GM23338 (cell line): ENCODE data around the gene SLC4A2.

ENCODE experiments used
- EZH2 ChIP-seq: fragments of 200-600 bp; sonication (generic); IDR thresholded peaks from one replicate; pipeline ENCODE4 v1.8.0; 2017; ENCODE audit warnings: antibody characterized with exemption, mild to moderate bottlenecking, low read depth; ENCODE audit not compliant: unreplicated experiment
- EZH2phosphoT487 ChIP-seq: fragments of 200-600 bp; sonication (generic); IDR thresholded peaks from one replicate; pipeline ENCODE4 v1.8.1; 2018; ENCODE audit warnings: antibody characterized with exemption; ENCODE audit not compliant: unreplicated experiment
- JUNB ChIP-seq: IDR thresholded peaks from one replicate; pipeline ENCODE4 v1.6.1; 2016; ENCODE audit warnings: antibody characterized with exemption; ENCODE audit not compliant: unreplicated experiment
- POLR2AphosphoS5 ChIP-seq: IDR thresholded peaks from 2 replicates; pipeline ENCODE4 v1.6.1; 2016; ENCODE audit warnings: antibody characterized with exemption, low read depth
- ZNF114 ChIP-seq: fragments of 250-450 bp; sonication (Bioruptor Pico); IDR thresholded peaks from 2 replicates; pipeline ENCODE4 v1.5.0; 2020; ENCODE audit warnings: mild to moderate bottlenecking, moderate library complexity
- TF ChIP-seq, protein P1 (sequence below), 2 experiments: fragments of 200-600 bp in 1 of 2; sonication (generic) in 1 of 2; conservative IDR thresholded peaks; 2 replicates each; pipeline versions ENCODE4 v1.5.1 to v1.6.1; 2016 to 2017; ENCODE audit warnings: antibody characterized with exemption in 2 of 2, low read depth in 2 of 2, mild to moderate bottlenecking in 2 of 2, moderate library complexity in 1 of 2
- TF ChIP-seq, protein P2 (sequence below): IDR thresholded peaks from one replicate; pipeline ENCODE4 v1.6.1; 2018; ENCODE audit warnings: antibody characterized with exemption; ENCODE audit not compliant: unreplicated experiment
- TF ChIP-seq, protein P3 (sequence below): IDR thresholded peaks from 2 replicates; pipeline ENCODE4 v1.6.1; 2016; ENCODE audit warnings: antibody characterized with exemption

DNA sequence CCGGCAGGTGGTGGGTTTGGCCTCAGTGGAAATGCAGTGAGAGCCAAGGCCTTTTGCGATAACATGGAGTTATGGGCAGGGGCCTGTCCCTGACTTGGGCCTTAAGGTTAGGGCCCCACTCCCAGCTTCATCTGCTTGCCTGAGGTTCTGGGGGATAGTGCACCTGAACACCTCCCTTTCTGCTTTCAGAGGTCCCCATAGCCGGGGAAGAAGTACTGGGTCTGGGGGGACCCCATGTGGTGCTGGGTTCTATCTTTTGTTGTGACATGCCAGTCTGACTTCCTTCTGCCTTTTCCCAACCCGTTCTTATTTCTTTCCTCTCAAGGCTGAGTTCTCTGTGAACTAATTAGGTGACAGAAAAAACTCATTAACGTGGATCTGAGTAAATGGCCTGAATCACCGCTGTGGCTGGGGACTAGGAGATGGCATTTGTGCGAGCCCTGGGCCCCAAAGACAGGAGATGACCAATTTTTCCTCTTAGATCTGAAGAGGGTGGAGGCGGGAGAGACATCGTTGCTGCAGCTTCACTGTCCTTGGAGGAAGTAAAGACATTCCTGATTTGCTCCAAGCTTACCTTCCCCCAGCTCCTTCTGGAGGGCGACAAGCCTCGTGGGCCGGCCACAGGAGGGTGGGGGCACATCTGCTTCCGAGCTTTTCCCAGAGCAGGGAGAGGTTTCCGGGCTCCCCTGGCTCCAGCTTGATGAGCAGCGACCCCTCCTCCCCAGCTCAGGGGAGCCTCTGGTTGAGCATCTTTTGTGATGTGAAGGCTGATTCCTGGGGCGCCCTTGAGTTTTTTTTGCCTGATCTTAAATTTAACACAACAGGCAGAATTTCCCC is 28.8 kb downstream of the SLC4A2 start:
- TF ChIP-seq, protein P1, sequence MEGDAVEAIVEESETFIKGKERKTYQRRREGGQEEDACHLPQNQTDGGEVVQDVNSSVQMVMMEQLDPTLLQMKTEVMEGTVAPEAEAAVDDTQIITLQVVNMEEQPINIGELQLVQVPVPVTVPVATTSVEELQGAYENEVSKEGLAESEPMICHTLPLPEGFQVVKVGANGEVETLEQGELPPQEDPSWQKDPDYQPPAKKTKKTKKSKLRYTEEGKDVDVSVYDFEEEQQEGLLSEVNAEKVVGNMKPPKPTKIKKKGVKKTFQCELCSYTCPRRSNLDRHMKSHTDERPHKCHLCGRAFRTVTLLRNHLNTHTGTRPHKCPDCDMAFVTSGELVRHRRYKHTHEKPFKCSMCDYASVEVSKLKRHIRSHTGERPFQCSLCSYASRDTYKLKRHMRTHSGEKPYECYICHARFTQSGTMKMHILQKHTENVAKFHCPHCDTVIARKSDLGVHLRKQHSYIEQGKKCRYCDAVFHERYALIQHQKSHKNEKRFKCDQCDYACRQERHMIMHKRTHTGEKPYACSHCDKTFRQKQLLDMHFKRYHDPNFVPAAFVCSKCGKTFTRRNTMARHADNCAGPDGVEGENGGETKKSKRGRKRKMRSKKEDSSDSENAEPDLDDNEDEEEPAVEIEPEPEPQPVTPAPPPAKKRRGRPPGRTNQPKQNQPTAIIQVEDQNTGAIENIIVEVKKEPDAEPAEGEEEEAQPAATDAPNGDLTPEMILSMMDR (conservative IDR thresholded peaks at IDR 0.05; ENCODE audit: low read depth in 2 of 2), result no peak
- TF ChIP-seq, protein P2, sequence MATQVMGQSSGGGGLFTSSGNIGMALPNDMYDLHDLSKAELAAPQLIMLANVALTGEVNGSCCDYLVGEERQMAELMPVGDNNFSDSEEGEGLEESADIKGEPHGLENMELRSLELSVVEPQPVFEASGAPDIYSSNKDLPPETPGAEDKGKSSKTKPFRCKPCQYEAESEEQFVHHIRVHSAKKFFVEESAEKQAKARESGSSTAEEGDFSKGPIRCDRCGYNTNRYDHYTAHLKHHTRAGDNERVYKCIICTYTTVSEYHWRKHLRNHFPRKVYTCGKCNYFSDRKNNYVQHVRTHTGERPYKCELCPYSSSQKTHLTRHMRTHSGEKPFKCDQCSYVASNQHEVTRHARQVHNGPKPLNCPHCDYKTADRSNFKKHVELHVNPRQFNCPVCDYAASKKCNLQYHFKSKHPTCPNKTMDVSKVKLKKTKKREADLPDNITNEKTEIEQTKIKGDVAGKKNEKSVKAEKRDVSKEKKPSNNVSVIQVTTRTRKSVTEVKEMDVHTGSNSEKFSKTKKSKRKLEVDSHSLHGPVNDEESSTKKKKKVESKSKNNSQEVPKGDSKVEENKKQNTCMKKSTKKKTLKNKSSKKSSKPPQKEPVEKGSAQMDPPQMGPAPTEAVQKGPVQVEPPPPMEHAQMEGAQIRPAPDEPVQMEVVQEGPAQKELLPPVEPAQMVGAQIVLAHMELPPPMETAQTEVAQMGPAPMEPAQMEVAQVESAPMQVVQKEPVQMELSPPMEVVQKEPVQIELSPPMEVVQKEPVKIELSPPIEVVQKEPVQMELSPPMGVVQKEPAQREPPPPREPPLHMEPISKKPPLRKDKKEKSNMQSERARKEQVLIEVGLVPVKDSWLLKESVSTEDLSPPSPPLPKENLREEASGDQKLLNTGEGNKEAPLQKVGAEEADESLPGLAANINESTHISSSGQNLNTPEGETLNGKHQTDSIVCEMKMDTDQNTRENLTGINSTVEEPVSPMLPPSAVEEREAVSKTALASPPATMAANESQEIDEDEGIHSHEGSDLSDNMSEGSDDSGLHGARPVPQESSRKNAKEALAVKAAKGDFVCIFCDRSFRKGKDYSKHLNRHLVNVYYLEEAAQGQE, result no peak
- TF ChIP-seq, protein P3, sequence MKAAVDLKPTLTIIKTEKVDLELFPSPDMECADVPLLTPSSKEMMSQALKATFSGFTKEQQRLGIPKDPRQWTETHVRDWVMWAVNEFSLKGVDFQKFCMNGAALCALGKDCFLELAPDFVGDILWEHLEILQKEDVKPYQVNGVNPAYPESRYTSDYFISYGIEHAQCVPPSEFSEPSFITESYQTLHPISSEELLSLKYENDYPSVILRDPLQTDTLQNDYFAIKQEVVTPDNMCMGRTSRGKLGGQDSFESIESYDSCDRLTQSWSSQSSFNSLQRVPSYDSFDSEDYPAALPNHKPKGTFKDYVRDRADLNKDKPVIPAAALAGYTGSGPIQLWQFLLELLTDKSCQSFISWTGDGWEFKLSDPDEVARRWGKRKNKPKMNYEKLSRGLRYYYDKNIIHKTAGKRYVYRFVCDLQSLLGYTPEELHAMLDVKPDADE, result no peak
- no peak for TF ChIP-seq EZH2
- no peak for TF ChIP-seq EZH2phosphoT487
- 0 out of 2 replicates have a peak, but pooled peaks have one; percentile 28 for TF ChIP-seq POLR2AphosphoS5
- no peak for TF ChIP-seq JUNB
- TF ChIP-seq ZNF114 (CRISPR knock-in tag), result no peak
